DND-41 (cell line): ENCODE results near the gene CAPN15.
"Not testable (repeated sequence)": the region's sequence is repeated elsewhere in the genome, so short reads cannot be mapped to it uniquely, and the experiment has no call there.

Experiments
- ATAC-seq: fragments of 200-7000 bp; cut with Tn5 transposase; 3 replicates; pipeline ENCODE4 v1.9.1; 2021; ENCODE audit warnings: low read depth; ENCODE audit not compliant: insufficient read depth
- DNase-seq: peaks from one replicate; pipeline ENCODE4 v3.0.0-alpha.2; 2020
- H2AFZ ChIP-seq: 2 replicates; pipeline ENCODE4 v1.6.0; 2012; ENCODE audit warnings: low read depth, low read length
- H3K27ac ChIP-seq: 2 replicates; pipeline ENCODE4 v1.5.1; 2012; ENCODE audit warnings: low read length, inconsistent platforms
- H3K27me3 ChIP-seq: fragments of 200-600 bp; sonication (generic); 2 replicates; pipeline ENCODE4 v1.6.0; 2012; ENCODE audit warnings: low read length, mild to moderate bottlenecking, inconsistent platforms; ENCODE audit not compliant: insufficient read depth, poor library complexity
- H3K36me3 ChIP-seq: 2 replicates; pipeline ENCODE4 v1.5.1; 2012; ENCODE audit warnings: low read length, inconsistent platforms; ENCODE audit not compliant: insufficient read depth
- H3K4me1 ChIP-seq: 2 replicates; pipeline ENCODE4 v1.5.1; 2012; ENCODE audit warnings: mild to moderate bottlenecking, low read length; ENCODE audit not compliant: insufficient read depth
- H3K4me2 ChIP-seq: 2 replicates; pipeline ENCODE4 v1.6.0; 2012; ENCODE audit warnings: mild to moderate bottlenecking, moderate library complexity, low read length, inconsistent platforms; ENCODE audit not compliant: insufficient read depth
- H3K4me3 ChIP-seq, 2 experiments: fragments of 200-600 bp in 1 of 2; shearing (Covaris generic) in 1 of 2; 2 replicates each; pipeline ENCODE4 v1.5.1; 2012 to 2016; ENCODE audit warnings: inconsistent platforms in 2 of 2, low read length in 2 of 2, mild to moderate bottlenecking in 2 of 2, low read depth in 1 of 2, moderate library complexity in 1 of 2
- H3K79me2 ChIP-seq: 2 replicates; pipeline ENCODE4 v1.6.0; 2012; ENCODE audit warnings: low read length, inconsistent platforms; ENCODE audit not compliant: insufficient read depth
- H3K9ac ChIP-seq: 2 replicates; pipeline ENCODE4 v1.6.0; 2012; ENCODE audit warnings: low read depth, mild to moderate bottlenecking, inconsistent platforms, low read length, moderate library complexity
- H3K9me3 ChIP-seq: 2 replicates; pipeline ENCODE4 v1.5.1; 2012; ENCODE audit warnings: low read length, moderate library complexity, mild to moderate bottlenecking, inconsistent platforms; ENCODE audit not compliant: insufficient read depth, severe bottlenecking
- H4K20me1 ChIP-seq: 2 replicates; pipeline ENCODE4 v1.6.0; 2012; ENCODE audit warnings: low read length; ENCODE audit not compliant: insufficient read depth
- EZH2 ChIP-seq: IDR thresholded peaks from 3 replicates; pipeline ENCODE4 v1.6.1; 2012; ENCODE audit warnings: borderline replicate concordance, low read depth, mild to moderate bottlenecking, moderate library complexity, low read length, inconsistent platforms; ENCODE audit not compliant: severe bottlenecking
- TF ChIP-seq, protein P1 (sequence below): IDR thresholded peaks from 2 replicates; pipeline ENCODE4 v1.5.1; 2012; ENCODE audit warnings: borderline replicate concordance, low read length, moderate library complexity, mild to moderate bottlenecking; ENCODE audit not compliant: poor library complexity, severe bottlenecking; ENCODE audit errors: extremely low read depth

The CAPN15 gene

DNA sequence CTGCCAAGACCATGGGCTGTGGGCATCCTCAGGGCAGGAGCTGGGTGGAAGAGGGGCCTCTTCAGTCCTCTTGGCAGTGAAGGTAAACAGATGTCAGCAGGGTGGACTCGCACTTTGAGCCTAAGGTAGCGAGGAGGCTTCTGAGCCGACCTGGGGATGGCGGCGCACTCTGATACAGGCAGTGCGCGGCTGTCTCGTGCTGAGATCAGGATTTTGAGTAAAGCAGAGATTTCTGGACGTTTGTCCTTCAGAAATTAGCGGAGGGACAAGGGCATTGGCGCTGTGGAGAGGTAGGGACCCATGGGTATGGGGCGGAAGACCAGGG, 69.2 kb downstream of the CAPN15 start:
- no peaks in the 10 kb centered on the region for H3K27me3 ChIP-seq
- no peak overlapping the region for H3K9ac ChIP-seq
- ATAC-seq = no peak
- H4K20me1 ChIP-seq = peaks cover 51% of the 10 kb centered on the region
- no peaks in the 10 kb centered on the region for H3K9me3 ChIP-seq
- H3K4me1 ChIP-seq = peaks cover 5% of the 10 kb centered on the region
- H3K36me3 ChIP-seq = peaks cover 40% of the 10 kb centered on the region
- no peak for DNase-seq
- no peak for TF ChIP-seq EZH2
- TF ChIP-seq, protein P1, sequence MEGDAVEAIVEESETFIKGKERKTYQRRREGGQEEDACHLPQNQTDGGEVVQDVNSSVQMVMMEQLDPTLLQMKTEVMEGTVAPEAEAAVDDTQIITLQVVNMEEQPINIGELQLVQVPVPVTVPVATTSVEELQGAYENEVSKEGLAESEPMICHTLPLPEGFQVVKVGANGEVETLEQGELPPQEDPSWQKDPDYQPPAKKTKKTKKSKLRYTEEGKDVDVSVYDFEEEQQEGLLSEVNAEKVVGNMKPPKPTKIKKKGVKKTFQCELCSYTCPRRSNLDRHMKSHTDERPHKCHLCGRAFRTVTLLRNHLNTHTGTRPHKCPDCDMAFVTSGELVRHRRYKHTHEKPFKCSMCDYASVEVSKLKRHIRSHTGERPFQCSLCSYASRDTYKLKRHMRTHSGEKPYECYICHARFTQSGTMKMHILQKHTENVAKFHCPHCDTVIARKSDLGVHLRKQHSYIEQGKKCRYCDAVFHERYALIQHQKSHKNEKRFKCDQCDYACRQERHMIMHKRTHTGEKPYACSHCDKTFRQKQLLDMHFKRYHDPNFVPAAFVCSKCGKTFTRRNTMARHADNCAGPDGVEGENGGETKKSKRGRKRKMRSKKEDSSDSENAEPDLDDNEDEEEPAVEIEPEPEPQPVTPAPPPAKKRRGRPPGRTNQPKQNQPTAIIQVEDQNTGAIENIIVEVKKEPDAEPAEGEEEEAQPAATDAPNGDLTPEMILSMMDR = no peak
- H3K4me3 ChIP-seq = no peak overlapping the region
- peaks cover 71% of the 10 kb centered on the region for H3K79me2 ChIP-seq
- no peak overlapping the region for H3K4me2 ChIP-seq
- no peak overlapping the region for H2AFZ ChIP-seq
- no peak overlapping the region for H3K27ac ChIP-seq

DNA sequence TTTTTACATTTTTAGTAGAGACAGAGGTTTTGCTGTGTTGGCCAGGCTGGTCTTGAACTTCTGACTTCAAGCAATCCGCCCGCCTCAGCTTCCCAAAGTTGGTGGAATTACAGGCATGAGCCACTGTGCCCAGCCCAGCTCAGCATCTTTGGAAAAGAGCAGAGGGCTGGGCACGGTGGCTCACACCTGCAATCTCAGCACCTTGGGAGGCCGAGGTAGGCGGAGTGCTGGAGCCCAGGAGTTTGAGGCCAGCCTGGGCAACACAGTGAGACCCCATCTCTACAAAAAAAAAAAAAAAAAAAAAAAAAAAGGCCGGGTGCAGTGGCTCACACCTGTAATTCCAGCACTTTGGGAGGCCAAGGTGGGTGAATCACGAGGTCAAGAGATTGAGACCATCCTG, 70.1 kb downstream of the CAPN15 start:
- peaks cover 42% of the 10 kb centered on the region for H4K20me1 ChIP-seq
- not testable (repeated sequence) for H3K4me3 ChIP-seq, H3K4me1 ChIP-seq, H3K27ac ChIP-seq, ATAC-seq, H2AFZ ChIP-seq, H3K4me2 ChIP-seq, DNase-seq, H3K27me3 ChIP-seq, H3K9me3 ChIP-seq, H3K9ac ChIP-seq
- H3K79me2 ChIP-seq = peaks cover 64% of the 10 kb centered on the region
- H3K36me3 ChIP-seq = peaks cover 37% of the 10 kb centered on the region

DNA sequence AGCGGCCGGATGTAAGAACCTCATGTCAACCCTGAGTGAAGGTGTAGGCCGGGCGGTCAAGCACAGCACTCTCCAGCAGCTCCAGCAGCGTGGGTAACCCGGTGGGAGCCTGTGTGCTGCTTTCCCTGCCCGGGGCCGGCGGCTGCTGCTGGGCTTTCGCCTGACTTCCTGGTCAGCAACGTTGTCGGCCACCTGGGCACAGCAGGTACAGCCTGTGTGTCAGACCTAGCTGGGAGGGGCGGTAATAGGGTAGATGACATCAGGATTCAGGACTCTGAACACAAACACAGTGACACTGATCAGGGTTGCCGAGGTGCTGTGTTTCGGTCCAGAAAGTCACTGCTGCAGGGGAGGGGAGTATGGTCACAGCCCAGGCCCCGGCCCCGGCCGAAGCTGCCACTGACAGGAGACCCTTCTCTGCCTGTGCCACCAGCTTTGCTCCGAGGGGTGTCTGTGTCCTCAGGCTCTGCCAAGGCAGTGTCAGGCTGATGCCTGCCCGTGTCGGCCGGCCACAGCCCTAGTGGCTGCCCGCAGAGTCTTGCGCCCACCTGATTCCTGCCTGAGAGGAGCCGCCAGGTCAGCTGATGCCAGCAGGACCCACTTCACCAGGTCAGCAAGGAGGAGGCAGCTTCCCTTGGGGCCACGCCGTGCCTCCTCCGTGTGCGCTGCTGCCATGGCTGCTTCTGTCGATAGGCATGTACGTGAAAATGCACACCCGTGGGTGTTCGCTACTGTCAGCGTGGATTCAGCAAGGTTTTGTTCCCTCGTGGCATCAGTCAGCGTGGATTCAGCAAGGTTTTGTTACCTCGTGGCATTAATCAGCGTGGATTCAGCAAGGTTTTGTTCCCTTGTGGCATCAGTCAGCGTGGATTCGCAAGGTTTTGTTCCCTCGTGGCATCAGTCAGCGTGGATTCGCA, 71.6 kb downstream of the CAPN15 start:
- no peak overlapping the region for H2AFZ ChIP-seq
- H3K27me3 ChIP-seq = no peaks in the 10 kb centered on the region
- no peak for DNase-seq
- no peak overlapping the region for H3K27ac ChIP-seq
- H3K4me2 ChIP-seq = no peak overlapping the region
- H3K4me1 ChIP-seq = no peaks in the 10 kb centered on the region
- no peak overlapping the region for H3K4me3 ChIP-seq
- TF ChIP-seq EZH2 = no peak
- TF ChIP-seq, protein P1 = no peak
- H3K36me3 ChIP-seq = peaks cover 29% of the 10 kb centered on the region
- H4K20me1 ChIP-seq = peaks cover 28% of the 10 kb centered on the region
- no peak overlapping the region for H3K9ac ChIP-seq
- H3K9me3 ChIP-seq = no peaks in the 10 kb centered on the region
- no peak for ATAC-seq
- H3K79me2 ChIP-seq = peaks cover 50% of the 10 kb centered on the region

DNA sequence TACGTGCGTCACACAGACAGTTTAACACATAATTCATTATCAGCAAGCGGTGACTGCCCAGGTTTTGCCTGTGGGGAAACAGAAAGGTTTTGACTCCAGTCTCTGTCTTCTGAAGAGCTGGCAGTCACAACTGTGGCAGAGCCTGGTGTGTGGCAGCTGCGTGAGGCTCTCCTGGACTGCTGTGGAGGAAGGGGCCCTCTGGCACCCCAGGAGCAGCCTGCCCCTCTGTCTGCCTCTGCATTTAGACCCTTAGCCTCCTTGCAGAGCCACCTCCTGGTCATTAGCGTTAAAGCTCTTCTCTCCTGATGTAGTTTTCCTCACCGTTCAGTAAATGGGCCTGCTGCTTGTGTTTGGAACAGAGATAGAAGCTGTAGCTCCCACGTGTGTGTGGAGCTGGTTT, 73.3 kb downstream of the CAPN15 start:
- H3K4me2 ChIP-seq = no peak overlapping the region
- ATAC-seq = peak; percentile 47; the same call in 1 of the 3 replicates
- no peak overlapping the region for H2AFZ ChIP-seq
- H3K4me3 ChIP-seq = no peak overlapping the region
- peaks cover 22% of the 10 kb centered on the region for H4K20me1 ChIP-seq
- no peaks in the 10 kb centered on the region for H3K9me3 ChIP-seq
- peaks cover 49% of the 10 kb centered on the region for H3K79me2 ChIP-seq
- H3K27ac ChIP-seq = no peak overlapping the region
- H3K9ac ChIP-seq = no peak overlapping the region
- TF ChIP-seq, protein P1 = peak; percentile 39
- TF ChIP-seq EZH2 = no peak
- no peak for DNase-seq
- peaks cover 29% of the 10 kb centered on the region for H3K36me3 ChIP-seq
- no peaks in the 10 kb centered on the region for H3K27me3 ChIP-seq
- H3K4me1 ChIP-seq = no peaks in the 10 kb centered on the region
